Measurements from ENCODE around the gene FAM20A.

DNA sequence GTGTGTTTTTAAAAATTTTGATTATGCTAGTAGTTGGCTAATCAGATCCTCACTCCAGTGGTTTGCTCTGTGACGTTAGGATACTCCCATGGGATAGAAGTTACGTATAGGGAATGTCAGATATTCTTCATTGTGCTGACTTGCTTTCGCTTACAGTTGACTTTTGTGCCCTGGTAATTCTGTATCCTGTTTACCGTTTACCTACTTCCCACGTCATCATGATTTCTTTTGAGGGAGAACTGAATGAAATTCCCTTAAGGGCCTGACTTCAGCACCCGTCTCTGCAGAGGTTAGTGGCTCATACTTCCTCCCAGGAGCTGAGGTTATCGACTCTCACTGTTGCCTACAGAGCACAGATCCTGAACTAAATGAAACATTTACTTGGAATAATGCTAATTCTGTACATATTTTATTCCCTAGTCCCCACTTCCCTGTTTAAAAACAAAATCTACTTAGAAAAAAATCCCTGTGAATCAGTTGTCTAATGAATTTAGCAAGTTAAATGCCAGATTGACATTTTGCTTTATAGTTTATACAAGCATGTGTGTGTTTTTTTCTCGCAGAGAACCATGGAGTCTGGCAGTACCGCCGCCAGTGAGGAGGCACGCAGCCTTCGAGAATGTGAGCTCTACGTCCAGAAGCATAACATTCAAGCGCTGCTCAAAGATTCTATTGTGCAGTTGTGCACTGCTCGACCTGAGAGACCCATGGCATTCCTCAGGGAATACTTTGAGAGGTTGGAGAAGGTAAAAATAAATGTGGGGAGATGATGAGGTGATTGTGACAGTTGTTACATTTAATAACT lies 86.1 kb downstream of the FAM20A start:
- TF ChIP-seq, protein P1, sequence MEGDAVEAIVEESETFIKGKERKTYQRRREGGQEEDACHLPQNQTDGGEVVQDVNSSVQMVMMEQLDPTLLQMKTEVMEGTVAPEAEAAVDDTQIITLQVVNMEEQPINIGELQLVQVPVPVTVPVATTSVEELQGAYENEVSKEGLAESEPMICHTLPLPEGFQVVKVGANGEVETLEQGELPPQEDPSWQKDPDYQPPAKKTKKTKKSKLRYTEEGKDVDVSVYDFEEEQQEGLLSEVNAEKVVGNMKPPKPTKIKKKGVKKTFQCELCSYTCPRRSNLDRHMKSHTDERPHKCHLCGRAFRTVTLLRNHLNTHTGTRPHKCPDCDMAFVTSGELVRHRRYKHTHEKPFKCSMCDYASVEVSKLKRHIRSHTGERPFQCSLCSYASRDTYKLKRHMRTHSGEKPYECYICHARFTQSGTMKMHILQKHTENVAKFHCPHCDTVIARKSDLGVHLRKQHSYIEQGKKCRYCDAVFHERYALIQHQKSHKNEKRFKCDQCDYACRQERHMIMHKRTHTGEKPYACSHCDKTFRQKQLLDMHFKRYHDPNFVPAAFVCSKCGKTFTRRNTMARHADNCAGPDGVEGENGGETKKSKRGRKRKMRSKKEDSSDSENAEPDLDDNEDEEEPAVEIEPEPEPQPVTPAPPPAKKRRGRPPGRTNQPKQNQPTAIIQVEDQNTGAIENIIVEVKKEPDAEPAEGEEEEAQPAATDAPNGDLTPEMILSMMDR (IDR thresholded peaks at IDR 0.05; ENCODE audit: low read length): no peak
- no peak for TF ChIP-seq EZH2 (IDR thresholded peaks at IDR 0.05; ENCODE audit: borderline replicate concordance, low read length)

Measured in OCI-LY1 (cell line).